HFFc6 (cell line): ENCODE measurements around the gene HSPB3. TPM values are rescaled to one million over a fixed set of nuclear protein-coding genes. Genes with fewer than 3 reads are reported as not detected.

Source experiments
- DNase-seq: peaks from one replicate; pipeline ENCODE4 v3.0.0-alpha.2; 2018
- H3K27ac Mint-ChIP-seq: 2 replicates; pipeline ENCODE4 v1.8.0; 2020; ENCODE audit warnings: mild to moderate bottlenecking, mixed read lengths
- H3K27me3 Mint-ChIP-seq: 2 replicates; pipeline ENCODE4 v1.8.0; 2021; ENCODE audit warnings: mild to moderate bottlenecking, moderate library complexity, mixed read lengths; ENCODE audit not compliant: insufficient read depth
- H3K36me3 Mint-ChIP-seq: 2 replicates; pipeline ENCODE4 v1.8.0; 2021; ENCODE audit warnings: low read depth, mixed read lengths
- H3K4me1 Mint-ChIP-seq: 2 replicates; pipeline ENCODE4 v1.8.0; 2020; ENCODE audit warnings: low read depth, mixed read lengths
- H3K4me3 Mint-ChIP-seq: 2 replicates; pipeline ENCODE4 v1.8.0; 2020; ENCODE audit warnings: mild to moderate bottlenecking, moderate library complexity, mixed read lengths
- H3K9me3 Mint-ChIP-seq: 2 replicates; pipeline ENCODE4 v1.8.0; 2020; ENCODE audit warnings: mild to moderate bottlenecking, mixed read lengths
- CTCF ChIP-seq: fragments of 200-600 bp; sonication (generic); IDR thresholded peaks from 2 replicates; pipeline ENCODE4 v1.5.0; 2021; ENCODE audit warnings: antibody characterized with exemption, mild to moderate bottlenecking
- total RNA-seq, 6 experiments: library from RNA; stranded (reverse); fragmentation: NEBNext Ultra II Directional; extraction: Animal tissue kit (Norgen Biotek cat#: 25700); gene quantifications; 2 replicates in 1 of 6; 3 replicates in 5 of 6; pipeline ENCODE4 v1.2.3, GENCODE V29; 2021

HSPB3 gene
- total RNA-seq, 6 experiments from 2014 or later: 3.3 to 9.6 (median 7.5) TPM

DNA sequence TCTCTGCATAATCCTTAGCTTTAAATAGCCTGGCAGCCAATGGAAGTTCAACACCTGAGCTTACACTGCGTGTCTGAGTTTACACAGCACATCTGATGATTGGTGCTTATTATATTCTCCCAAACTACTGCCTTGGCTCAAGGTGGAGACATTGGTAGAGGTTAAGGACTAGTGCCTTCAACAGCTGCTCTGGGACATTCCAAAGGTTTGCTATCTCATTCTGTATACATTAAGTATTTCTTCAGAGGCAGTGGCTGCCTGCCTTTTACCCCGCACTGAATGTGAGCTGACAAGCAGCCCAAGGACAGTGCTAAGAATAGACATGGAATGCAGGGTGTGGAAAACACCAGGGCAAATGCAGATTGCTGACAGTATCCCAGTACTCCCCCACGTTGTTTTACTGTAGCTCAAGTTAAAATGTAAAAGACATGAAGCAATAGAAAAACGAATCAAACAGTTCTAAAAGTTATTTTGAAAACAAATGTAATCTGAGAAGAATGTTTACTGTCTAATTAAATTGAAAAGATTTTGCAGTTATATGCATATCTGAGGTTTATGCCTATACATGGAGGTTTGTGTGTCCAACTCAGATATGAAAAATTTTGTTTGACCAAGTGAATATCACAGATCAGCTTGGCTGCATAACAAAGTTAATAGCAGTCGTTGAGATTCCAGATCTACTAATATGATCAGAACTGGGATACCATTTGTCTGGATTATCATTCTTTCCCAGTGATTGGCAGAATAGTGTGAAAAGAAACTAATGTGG, 1.8 kb downstream of the HSPB3 start:
- Mint-ChIP-seq H3K27me3 (no peaks in the 10 kb centered on the region; the same call in 1 of the 2 replicates), H3K27ac (peak overlapping the region; percentile 91), H3K4me3 (peak overlapping the region; percentile 78)

DNA sequence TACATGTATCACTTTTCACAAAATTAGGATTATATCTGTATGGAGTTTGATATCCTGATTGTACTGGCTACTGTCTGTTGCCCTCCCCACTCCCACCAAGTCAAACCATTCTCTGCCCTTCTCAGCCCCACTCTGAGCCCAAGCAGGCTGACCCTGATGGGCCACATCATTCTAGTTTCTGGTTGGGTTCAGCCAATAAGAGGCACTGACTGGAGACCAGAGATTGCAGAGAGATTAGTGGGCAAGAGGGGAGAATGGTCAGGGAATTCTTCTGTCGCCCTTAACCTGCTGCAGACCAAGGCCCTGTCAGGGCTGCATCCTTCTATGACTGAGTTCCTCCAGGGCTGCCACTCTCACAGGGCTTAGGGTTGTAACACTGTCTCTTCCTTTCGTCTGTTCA, 2.7 kb downstream of the HSPB3 start:
- peak overlapping the region; percentile 91 for H3K27ac Mint-ChIP-seq
- peaks cover 14% of the 10 kb centered on the region; the same call in 1 of the 2 replicates for H3K36me3 Mint-ChIP-seq
- peaks cover 5% of the 10 kb centered on the region; the same call in 1 of the 2 replicates for H3K9me3 Mint-ChIP-seq
- TF ChIP-seq CTCF: no peak
- peaks cover 62% of the 10 kb centered on the region for H3K4me1 Mint-ChIP-seq
- no peaks in the 10 kb centered on the region; the same call in 1 of the 2 replicates for H3K27me3 Mint-ChIP-seq
- peak overlapping the region; percentile 53 for H3K4me3 Mint-ChIP-seq
- DNase-seq: no peak

More for the DNA sequence above, 1.8 kb downstream of the HSPB3 start:
- DNase-seq: peak; percentile 77
- peaks cover 13% of the 10 kb centered on the region; the same call in 1 of the 2 replicates for H3K36me3 Mint-ChIP-seq
- H3K9me3 Mint-ChIP-seq: peaks cover 5% of the 10 kb centered on the region; the same call in 1 of the 2 replicates
- peaks cover 67% of the 10 kb centered on the region for H3K4me1 Mint-ChIP-seq
- TF ChIP-seq CTCF: no peak

DNA sequence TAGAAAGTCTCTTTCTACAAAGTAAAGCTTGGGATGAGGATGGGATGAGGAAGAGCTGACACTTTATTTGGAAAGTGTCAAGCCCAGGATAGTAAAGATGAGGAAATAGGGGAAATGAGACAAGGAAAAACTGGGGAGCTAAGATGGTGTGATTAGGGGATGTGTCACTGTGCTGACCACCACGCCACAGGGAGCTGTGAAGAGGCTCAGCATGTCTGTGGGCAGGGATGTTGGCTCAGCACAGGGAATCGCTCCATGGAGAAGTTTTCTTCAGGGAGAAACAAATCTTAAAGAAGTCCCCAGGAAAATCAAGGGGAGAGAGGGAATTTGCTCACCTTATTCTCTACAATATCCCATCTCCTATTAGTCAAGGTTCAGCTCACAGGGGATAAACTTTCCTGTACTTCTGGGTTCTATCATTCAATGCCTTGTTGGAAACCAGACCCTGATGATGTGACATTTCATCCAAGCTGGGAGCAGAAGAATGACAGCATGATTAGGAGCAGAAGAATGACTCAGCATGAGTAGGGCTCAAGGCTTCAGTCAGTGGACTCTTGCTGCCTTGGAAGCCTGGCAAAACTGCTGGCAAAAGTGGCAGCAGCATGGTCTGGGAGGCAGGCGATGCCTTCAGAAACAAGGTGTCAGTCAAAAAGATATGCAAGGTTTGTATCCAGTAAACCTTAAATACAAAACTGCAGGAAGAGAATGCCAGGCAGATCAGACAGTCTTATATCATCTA, 4.9 kb downstream of the HSPB3 start:
- Mint-ChIP-seq H3K36me3 (peaks cover 14% of the 10 kb centered on the region; the same call in 1 of the 2 replicates), H3K9me3 (peaks cover 5% of the 10 kb centered on the region; the same call in 1 of the 2 replicates), H3K27me3 (no peaks in the 10 kb centered on the region; the same call in 1 of the 2 replicates), H3K27ac (peak overlapping the region; percentile 62), H3K4me3 (peak overlapping the region; percentile 7), H3K4me1 (peaks cover 50% of the 10 kb centered on the region)
- TF ChIP-seq CTCF: no peak
- peak; percentile 48 for DNase-seq

GRCh38 chr5:54462281-54462680, 6.8 kb downstream of the HSPB3 start:
- no peak overlapping the region for H3K4me3 Mint-ChIP-seq
- no peaks in the 10 kb centered on the region; the same call in 1 of the 2 replicates for H3K27me3 Mint-ChIP-seq

More at GRCh38 chr5:54462281-54462680, 6.8 kb downstream of the HSPB3 start:
- no peak for DNase-seq
- Mint-ChIP-seq H3K36me3 (peaks cover 14% of the 10 kb centered on the region; the same call in 1 of the 2 replicates), H3K4me1 (peaks cover 37% of the 10 kb centered on the region), H3K27ac (no peak overlapping the region), H3K9me3 (peaks cover 5% of the 10 kb centered on the region; the same call in 1 of the 2 replicates)
- no peak for TF ChIP-seq CTCF
